HG03432 (cell line): ENCODE measurements around the gene SLC35G6.

Experiments used
- ATAC-seq: cut with Tn5 transposase; IDR thresholded peaks from one replicate; pipeline ENCODE4 v1.9.1; 2021; ENCODE audit warnings: mild to moderate bottlenecking, moderate library complexity; ENCODE audit not compliant: unreplicated experiment

Gene SLC35G6

GRCh38 chr17:7499161-7499560 lies 17.9 kb downstream of the SLC35G6 start:
- no peak for ATAC-seq

DNA sequence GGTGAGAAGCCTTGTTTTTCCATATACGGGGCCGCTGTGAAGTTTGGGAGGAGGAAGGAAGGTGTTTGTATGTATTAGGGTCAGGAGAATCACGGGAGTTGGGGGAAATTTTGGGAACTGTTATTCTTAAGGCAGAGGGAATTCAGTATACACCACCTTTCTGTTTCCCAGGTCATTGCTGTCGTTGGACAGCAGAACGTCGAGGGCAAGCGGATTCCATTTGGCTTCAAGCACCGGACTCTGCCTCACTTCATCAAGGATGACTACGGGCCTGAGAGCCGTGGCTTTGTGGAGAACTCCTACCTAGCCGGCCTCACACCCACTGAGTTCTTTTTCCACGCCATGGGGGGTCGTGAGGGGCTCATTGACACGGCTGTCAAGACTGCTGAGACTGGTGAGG lies 20.5 kb downstream of the SLC35G6 start:
- ATAC-seq: no peak

- ATAC-seq: no peak
Measured at GRCh38 chr17:7502171-7502847, 21.1 kb downstream of the SLC35G6 start.

DNA sequence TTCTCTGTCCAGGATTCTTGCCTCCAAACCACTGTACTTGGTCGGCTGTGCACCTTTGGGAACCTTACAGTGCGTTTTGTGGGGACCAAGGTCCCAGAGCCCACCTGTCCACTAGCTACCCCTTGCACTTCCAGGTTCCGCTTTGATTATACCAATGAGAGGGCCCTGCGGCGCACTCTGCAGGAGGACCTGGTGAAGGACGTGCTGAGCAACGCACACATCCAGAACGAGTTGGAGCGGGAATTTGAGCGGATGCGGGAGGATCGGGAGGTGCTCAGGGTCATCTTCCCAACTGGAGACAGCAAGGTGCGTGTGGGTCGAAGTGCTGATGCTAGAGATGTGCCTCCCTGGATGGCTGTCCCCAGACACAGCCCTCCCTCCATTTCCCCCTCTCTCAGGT lies 21.7 kb downstream of the SLC35G6 start:
- ATAC-seq: no peak

DNA sequence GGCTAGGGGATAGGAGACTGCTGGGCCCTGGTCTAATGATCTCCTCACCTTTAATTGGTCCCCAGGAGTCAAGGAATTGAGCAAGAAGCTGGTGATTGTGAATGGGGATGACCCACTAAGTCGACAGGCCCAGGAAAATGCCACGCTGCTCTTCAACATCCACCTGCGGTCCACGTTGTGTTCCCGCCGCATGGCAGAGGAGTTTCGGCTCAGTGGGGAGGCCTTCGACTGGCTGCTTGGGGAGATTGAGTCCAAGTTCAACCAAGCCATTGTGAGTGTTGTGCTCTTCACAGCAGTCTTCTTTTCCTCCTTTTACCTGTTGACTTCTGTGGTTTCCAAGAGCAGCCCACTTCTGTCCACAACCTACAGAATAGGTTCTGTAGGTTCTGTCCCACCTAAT lies 22.3 kb downstream of the SLC35G6 start:
- ATAC-seq: no peak

DNA sequence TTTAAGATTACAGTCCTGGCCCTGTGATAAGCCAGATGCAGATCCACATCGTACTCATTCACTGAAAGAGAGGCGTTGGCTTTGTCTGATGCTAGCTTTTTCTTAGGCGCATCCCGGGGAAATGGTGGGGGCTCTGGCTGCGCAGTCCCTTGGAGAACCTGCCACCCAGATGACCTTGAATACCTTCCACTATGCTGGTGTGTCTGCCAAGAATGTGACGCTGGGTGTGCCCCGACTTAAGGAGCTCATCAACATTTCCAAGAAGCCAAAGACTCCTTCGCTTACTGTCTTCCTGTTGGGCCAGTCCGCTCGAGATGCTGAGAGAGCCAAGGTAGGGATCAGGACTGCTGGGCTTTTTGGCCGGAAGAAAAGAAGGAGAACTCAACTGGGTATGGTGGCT lies 26.9 kb downstream of the SLC35G6 start:
- ATAC-seq: no peak

DNA sequence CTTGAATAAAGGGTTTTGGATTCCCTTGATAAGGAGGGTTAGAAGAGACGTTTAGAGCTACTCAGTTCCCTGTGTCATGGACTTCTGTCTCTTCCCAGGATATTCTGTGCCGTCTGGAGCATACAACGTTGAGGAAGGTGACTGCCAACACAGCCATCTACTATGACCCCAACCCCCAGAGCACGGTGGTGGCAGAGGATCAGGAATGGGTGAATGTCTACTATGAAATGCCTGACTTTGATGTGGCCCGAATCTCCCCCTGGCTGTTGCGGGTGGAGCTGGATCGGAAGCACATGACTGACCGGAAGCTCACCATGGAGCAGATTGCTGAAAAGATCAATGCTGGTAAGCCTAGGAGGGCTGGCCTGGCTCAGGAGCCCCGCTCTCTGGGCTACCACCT lies 27.6 kb downstream of the SLC35G6 start:
- no peak for ATAC-seq

- no peak for ATAC-seq
Measured at GRCh38 chr17:7509937-7510336, 28.7 kb downstream of the SLC35G6 start.

GRCh38 chr17:7511108-7511507 lies 29.9 kb downstream of the SLC35G6 start:
- no peak for ATAC-seq

DNA sequence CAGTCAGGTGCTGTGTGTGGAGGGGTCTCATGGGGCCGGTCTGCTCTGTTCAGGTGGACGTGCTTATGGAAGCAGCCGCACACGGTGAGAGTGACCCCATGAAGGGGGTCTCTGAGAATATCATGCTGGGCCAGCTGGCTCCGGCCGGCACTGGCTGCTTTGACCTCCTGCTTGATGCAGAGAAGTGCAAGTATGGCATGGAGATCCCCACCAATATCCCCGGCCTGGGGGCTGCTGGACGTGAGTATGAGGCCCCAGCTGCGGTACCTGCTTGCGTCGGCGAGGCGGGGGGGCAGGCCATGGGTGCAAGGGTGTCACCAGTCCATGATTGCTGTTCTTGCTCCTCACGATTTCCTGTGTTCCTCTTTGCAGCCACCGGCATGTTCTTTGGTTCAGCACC lies 30.9 kb downstream of the SLC35G6 start:
- no peak for ATAC-seq

- ATAC-seq: no peak
Measured at GRCh38 chr17:7512824-7513540, 31.7 kb downstream of the SLC35G6 start.

DNA sequence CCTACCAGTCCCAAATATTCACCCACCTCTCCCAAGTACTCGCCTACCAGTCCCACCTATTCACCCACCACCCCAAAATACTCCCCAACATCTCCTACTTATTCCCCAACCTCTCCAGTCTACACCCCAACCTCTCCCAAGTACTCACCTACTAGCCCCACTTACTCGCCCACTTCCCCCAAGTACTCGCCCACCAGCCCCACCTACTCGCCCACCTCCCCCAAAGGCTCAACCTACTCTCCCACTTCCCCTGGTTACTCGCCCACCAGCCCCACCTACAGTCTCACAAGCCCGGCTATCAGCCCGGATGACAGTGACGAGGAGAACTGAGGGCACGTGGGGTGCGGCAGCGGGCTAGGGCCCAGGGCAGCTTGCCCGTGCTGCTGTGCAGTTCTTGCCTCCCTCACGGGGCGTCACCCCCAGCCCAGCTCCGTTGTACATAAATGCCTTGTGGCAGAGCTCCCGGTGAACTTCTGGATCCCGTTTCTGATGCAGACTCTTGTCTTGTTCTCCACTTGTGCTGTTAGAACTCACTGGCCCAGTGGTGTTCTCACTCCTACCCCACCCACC lies 32.7 kb downstream of the SLC35G6 start:
- ATAC-seq: no peak

DNA sequence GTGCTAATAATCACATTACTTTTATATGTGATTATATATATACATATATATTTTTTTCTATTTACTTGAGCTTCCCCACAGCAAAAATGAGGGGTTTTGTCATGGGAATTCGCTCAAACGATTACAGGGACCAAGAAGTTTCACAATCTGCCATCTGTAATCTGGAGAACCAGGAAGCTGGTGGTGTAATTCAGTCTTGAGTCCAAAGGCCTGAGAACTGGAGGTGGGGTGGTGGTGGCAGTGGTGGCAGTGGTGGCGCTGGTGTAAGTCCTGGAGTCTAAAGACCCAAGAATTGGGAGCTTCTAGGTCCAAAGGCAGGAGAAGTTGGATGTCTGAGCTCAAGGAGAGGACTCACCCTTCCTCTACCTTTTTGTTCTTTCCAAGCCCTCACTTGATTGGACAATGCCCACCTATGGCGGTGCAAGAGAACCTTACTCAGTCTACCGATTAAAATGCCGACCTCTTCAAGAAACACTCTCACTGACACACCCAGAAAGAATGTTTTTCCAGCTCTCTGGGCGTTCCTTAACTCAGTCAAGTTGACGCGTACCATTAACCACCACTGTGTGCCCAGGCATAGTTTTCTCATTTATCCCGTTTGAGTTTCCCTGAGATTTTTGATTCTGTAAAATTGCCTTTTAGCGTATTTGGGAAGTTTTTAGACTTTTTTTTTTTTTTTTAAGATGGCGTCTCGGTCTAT lies 34.8 kb downstream of the SLC35G6 start:
- ATAC-seq: no peak

DNA sequence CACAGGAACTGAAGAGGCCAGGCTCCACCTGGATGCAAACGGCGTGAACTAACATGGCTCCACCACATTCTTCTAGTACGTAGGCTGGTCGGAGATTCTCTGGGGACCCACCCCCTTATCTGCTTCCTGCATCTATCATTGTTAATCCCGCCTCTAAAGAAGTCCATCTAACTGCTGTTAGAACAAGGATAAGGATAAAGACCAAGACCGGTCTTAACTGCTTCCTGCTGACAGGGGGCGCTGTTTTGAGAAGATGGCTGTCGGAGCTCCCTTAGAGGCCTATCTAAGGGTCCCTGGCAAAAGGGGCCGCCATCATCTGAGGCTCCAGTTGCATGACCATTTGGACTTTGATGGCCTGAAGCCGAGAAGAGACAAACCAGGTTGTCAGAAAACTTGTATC lies 41.8 kb downstream of the SLC35G6 start:
- ATAC-seq: no peak

DNA sequence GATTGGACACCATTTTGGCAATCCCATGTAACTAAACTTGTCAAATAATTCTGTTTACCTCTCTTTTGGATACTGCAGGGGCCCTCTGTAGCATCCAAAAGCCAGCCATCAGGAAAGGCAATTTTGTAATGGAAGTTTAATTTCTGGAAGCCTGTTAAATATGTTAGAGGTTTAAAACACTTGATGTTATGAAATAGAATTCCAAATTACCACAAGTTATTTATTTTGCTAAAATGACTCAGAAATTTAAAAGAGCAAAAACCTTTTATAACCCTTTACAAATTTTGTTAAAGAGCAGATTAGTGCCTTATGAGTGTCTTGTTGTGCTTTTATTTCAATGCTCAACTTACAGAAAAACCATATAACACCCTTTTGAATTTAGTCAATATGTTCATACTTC lies 47.6 kb downstream of the SLC35G6 start:
- ATAC-seq: no peak

DNA sequence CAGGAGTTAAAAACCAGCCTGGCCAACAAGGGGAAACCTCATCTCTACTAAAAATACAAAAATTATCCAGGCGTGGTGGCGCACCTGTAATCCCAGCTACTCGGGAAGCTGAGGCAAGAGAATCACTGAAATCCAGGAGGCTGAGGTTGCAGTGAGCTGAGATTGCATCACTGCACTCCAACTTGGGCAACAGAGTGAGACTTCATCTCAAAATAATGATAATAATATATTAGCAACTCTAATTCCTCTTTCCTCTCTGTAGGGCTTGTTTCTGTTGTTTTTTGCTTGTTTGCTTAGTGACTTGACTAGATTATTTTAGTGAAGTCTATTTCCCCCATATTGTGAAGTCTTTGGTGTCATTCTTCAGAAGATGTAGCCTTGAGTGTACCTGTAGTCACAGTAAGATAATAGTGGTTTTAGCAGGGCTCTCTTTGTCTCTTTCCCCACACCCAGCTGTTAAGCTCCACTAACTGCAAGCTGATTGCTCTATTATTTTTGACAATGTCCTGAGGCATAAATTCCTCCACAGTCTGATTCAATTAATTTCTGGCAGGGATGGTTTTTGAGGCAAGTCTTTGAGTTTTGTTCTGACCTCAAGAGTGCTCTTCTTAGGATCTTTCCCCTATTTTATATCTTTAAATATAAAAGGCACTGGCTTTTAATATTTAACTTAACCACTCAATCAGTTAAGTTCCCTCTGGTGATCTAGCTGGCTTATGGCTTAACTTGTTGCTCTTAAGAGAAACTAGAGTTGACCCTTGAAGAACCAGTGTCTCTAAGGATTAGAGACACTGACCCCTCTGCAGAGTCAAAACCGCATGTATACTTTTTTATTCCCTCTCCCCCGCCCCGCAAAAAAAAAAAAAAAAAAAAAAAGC lies 49.0 kb downstream of the SLC35G6 start:
- no peak for ATAC-seq
